Left lobe of liver (tissue), 2 donors: ENCODE measurements around the gene PRAMEF8. TPM values are rescaled to one million over a fixed set of nuclear protein-coding genes. Genes with fewer than 3 reads are reported as not detected.
"Not testable (repeated sequence)": the region's sequence is repeated elsewhere in the genome, so short reads cannot be mapped to it uniquely, and the experiment has no call there.

Experiments used
- ATAC-seq: fragments of 200-7000 bp; cut with Tn5 transposase; one replicate; pipeline ENCODE4 v1.9.1; 2020; ENCODE audit warnings: mild to moderate bottlenecking, moderate library complexity
- DNase-seq: peaks from one replicate; pipeline ENCODE4 v3.0.0-alpha.2; 2020; ENCODE audit warnings: low spot score
- total RNA-seq: library from RNA; stranded (reverse); gene quantifications from one replicate; pipeline ENCODE4 v1.2.1, GENCODE V29; 2021
- donor health status: DM: no; HTN: no; CAD: no; lungs with moderate emphysema.
- donor health status: DM: no; HTN: yes; CAD: no.

The PRAMEF8 gene
- not detected for total RNA-seq

DNA sequence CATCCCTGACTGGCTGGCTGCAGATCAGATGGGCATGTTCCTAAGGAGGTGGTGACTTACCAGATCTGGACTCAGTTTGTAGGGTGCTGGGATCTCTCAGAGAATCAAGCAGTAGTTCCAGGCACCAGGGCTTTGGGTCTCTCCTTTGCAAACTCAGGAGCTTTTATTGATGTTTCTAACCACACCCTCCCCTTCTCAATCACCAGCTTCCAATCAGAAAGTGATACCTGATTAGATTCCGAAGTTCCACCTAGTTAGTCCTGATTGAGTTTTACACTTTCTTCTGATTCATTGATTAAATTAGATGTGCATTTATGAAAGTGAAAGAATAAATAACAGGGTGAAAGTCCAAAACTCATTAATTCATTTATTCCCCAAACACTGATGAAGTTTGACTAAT lies at the start of gene PRAMEF8:
TSS of gene PRAMEF8 (minus strand) at position 101 of the 400 bp plus-strand sequence. CDS start 1,046 bp downstream, outside the sequence.
- ATAC-seq, DNase-seq: not testable (repeated sequence)

DNA sequence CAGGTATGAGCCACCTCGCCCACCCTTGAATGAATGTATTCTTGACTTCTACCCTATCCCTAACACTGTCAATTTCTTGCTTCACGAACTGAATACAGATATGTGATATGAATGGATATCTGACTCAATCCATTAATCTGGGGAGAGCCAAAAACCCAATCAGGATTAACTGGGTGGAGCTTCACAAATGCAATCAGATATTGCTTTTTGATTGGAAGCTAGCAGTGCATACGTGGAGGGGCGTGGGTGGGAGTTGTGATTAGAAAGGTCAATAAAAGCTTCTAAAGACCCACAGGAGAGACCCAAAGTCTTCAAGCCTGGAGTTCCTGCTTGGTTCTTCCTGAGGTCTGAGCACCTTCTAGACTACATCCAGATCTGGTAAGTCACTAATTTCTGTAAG lies 30.3 kb upstream of the PRAMEF8 start, which contains the start of gene PRAMEF15:
TSS of gene PRAMEF15 (plus strand) at position 301 of the 400 bp plus-strand sequence. CDS start 2,827 bp downstream, outside the sequence.
- not testable (repeated sequence) for DNase-seq, ATAC-seq

DNA sequence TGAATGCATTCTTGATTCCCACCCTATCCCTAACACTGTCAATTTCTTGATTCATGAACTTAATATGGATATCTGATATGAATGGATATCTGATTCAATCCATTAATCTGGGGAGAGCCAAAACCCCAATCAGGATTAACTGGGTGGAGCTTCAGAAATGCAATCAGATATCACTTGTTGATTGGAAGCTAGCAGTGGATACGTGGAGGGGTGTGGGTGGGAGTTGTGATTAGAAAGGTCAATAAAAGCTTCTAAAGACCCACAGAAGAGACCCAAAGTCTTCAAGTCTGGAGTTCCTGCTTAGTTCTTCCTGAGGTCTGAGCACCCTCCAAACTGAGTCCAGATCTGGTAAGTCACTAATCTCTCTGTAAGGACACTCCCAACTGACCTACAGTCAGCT lies 18.3 kb upstream of the PRAMEF8 start, which contains the start of gene PRAMEF33:
TSS of gene PRAMEF33 (plus strand) at position 301 of the 400 bp plus-strand sequence. CDS start 2,416 bp downstream, outside the sequence.
- not testable (repeated sequence) for ATAC-seq, DNase-seq

DNA sequence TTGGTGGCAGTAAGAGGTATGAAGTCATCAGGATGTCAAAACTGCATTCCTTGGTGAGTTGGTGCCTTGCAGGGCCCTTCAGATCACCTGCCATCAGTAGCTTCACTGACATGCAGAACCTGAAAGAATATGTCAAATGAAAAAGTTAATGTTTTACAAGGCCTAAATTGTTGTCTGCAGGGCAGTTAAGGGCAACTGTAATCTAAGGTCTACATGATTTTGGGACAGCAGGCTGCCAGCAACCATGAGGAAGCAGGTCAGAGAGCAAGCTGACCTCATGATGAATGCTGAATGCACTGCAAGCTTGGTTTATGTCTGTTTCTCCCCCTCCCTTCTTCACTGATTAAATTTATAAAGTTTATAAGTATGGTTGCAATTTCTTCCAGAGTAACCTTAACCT lies 17.3 kb upstream of the PRAMEF8 start:
- peak; percentile 67 for ATAC-seq
- DNase-seq: not testable (repeated sequence)

DNA sequence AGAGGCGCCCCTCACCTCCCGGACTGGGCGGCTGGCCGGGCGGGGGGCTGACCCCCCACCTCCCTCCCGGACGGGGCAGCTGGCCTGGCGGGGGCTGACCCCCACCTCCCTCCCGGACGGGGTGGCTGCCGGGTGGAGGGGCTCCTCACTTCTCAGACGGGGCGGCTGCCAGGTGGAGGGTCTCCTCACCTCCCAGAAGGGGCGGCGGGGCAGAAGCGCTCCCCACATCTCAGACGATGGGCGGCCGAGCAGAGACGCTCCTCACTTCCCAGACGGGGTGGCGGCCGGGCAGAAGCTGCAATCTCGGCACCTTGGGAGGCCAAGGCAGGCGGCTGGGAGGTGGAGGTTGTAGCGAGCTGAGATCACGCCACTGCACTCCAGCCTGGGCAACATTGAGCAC lies 13.8 kb upstream of the PRAMEF8 start:
- DNase-seq, ATAC-seq: not testable (repeated sequence)

DNA sequence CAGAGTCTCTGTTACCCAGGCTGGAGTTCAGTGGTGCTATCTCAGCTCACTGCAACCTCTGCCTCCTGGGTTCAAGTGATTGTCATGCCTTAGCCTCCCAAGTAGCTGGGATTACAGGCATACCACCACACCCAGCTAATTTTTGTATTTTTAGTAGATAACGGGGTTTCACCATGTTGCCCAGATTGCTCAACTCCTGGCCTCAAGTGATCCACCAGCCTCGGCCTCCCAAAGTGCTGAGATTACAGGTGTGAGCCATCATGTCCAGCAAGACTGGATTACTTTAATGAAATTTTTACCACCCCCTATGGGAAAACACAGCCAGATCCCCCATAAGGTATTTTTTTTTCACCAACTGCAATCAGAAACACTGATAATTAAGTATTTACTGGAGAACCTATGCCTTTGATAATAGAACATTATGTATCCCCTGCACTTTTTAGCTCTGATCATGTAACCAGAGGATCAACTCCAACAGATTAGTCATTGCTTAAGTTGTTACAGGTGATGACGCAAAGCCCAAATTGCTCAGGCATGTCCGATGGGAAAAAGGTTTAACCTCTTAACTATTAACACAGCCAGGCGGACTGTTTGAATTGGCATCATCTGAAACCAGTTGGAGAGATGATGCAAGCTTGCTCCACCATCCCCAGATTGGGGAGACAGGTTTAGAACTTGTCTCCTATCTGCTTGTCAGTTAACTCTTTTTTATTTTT lies 12.4 kb upstream of the PRAMEF8 start:
- ATAC-seq: peak; percentile 89

DNA sequence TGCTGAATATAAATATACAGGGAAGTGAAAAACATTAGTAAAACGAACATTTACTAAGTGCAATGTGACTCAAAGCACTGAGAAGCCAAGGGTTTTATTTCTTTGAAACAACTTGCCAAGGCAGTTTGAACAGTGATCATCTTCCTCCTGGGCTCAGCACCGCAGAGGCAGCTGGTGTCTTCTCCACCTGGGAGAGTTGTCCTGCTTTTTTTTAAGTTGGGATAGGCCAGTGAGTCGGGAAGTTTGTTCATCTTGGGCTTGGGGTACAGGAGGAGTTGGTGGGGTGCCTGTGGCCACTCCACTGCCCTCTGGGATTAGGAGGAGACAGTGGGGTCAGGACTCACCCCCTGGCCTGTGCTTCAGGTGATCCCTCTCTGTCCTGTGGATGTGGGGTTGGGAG lies 4.1 kb upstream of the PRAMEF8 start:
- not testable (repeated sequence) for DNase-seq

More for the DNA sequence above, 12.4 kb upstream of the PRAMEF8 start:
- not testable (repeated sequence) for DNase-seq

DNA sequence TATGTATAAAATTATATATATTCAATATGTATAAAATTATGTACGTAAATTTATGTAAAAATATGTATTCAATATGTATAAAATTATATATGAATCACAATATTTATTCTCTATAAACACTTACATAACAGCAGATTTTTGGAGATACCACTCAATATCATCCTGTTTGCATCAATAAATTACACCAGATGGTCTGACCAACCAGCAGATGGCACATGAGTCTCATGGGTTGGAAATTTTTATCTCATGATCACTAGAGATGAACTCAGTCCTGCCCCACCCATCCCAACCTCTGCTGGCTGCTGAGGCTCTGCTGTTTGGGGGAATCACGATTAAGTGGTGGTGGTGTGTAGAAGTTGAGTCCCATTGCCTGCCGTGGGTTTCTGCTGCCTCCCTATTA lies 5.3 kb downstream of the PRAMEF8 start:
- not testable (repeated sequence) for DNase-seq
- peak; percentile 85 for ATAC-seq

More for the DNA sequence above, 4.1 kb upstream of the PRAMEF8 start:
- ATAC-seq: not testable (repeated sequence)

DNA sequence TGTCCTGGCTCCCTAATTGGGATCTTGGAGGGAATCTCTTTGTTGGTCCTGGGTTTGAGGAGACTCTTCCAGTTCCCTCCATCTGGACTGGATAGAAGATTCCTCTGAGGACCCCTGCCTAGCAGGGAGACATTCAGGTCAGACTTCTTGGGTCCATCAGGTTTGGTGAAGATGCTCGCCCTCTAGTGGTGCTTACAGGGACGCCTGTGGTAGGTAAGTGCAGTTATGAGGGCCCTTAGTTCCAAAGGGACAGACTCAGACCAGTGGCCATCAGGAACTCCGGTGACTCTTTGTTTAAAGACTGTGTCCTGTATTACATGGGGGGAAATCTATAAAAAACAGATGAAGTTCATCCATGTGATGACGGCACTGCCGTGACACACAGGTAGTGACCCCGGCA lies 7.9 kb downstream of the PRAMEF8 start:
- not testable (repeated sequence) for DNase-seq
- ATAC-seq: peak; percentile 89

DNA sequence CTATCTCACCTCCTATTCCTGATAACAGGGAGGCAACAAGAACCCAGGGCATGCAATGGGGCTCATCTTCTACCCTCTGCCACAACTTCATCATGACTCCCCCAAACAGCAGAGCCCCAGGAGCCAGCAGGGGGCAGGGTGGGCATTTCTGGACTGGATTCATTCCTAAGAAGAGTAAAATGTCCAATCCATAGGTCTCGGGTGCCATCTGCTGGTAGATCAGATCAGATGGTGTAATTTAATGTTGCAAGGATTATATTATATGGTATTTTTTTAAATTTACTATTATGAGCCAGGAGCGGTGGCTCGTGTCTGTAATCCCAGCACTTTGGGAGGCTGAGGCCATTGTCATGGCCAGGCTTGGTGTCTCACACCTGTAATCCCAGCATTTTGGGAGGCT lies 19.8 kb downstream of the PRAMEF8 start:
- peak; percentile 38 for ATAC-seq
- DNase-seq: not testable (repeated sequence)

DNA sequence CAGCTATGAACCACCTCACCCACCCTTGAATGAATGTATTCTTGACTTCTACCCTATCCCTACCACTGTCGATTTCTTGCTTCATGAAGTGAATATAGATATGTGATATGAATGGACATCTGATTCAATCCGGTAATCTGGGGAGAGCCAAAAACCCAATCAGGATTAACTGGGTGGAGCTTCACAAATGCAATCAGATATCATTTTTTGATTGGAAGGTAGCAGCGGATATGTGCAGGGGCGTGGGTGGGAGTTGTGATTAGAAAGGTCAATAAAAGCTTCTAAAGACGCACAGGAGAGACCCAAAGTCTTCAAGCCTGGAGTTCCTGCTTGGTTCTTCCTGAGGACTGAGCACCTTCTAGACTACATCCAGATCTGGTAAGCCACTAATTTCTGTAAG lies 31.0 kb downstream of the PRAMEF8 start, which contains the start of gene PRAMEF5:
TSS of gene PRAMEF5 (plus strand) at position 301 of the 400 bp plus-strand sequence. CDS start 5,071 bp downstream, outside the sequence.
- not testable (repeated sequence) for DNase-seq, ATAC-seq

DNA sequence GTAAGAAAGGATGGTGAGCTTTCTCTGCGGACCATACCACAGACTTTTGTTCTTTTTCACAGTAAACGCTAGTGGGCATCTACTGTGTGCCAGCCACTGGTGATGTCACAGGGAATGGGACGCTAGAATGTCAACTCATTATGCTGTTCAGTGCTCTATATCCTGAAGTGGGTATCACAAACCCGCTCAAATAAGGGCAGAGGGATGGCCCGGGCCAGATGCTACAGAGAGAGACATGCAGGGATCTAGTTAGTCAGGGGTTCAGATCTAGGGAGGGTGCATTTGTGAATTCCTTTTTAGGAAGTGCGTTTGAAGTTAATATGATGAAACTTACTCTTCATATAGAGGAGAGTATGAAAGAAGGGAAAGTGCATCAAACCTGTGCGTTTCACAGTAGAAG lies 37.8 kb downstream of the PRAMEF8 start:
- ATAC-seq, DNase-seq: not testable (repeated sequence)

DNA sequence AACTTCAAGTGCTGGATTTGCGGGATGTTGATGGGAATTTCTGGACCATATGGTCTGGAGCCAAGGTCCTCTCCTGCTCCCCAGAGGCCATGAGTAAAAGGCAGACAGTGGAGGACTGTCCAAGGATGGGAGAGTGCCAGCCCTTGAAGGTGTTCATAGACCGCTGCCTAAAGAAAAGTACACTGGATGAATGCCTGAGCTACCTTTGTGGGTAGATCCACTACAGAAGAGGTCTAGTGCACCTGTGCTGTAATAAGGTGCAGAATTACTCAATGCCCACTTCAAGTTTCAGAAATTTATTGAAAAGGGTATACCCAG lies 38.4 kb downstream of the PRAMEF8 start:
- DNase-seq: peak; percentile 35
- ATAC-seq: not testable (repeated sequence)

DNA sequence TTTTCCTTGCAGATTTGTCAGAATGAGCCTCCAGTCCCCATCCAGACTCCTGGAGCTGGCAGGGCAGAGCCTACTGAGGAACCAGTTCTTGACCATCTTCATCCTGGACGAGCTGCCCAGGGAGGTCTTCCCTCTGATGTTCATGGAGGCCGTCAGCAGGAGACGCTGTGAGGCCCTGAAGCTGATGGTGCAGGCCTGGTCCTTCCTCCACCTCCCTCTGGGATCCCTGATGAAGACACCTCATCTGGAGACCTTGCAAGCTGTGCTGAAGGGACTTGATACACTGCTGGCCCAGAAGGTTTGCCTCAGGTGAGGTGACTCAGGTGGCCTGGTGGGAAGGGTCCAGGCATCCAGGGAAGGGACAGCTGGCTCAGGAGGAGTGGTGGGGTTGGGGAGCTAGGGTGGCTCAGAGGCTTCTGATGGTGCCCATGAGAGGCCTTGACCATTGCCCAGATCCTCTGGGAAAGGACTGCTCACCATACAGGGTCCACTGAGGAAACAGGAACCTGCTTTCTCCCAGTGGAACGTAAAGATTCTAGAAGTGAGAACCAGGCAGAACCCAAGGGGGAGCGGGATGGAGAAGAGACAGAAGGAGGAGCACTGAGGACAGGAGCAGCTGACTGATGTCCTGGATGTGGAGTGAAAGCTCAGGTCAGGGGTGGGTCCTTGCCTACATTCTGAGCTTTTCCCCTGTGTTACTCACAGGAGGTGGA lies 38.9 kb downstream of the PRAMEF8 start:
- DNase-seq: peak; percentile 42

DNA sequence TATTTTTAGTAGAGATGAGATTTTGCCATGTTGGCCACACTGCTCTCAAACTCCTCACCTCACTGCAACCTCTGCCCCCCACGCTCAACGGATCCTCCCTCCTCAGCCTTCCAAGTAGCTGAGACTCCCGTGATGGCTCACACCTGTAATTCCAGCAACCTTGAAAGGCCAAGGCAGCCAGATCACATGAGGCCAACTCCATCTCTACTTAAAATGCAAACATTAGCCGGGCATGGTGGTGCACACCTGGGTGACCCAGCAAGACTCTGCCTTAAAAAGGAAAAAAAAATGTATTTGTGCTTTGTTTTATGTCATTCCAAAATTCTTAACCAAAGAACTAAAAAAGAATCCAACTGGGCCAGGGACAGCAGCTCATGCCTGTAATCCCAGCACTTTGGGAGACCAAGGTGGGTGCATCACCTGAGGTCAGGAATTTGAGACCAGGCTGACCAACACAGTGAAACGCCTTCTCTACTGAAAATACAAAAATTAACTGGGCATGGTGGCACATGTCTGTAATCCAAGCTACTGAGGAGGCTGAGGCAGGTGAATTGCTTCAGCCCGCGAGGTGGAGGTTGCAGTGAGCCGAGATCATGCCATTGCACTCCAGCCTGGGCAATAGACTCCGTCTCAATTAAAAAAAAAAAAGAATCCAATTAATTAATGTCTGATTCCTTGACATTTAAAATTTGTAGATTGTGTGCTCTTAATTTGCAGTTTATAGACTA lies 41.2 kb downstream of the PRAMEF8 start:
- peak; percentile 23 for DNase-seq
- ATAC-seq: not testable (repeated sequence)

More for the DNA sequence above, 38.9 kb downstream of the PRAMEF8 start:
- not testable (repeated sequence) for ATAC-seq

DNA sequence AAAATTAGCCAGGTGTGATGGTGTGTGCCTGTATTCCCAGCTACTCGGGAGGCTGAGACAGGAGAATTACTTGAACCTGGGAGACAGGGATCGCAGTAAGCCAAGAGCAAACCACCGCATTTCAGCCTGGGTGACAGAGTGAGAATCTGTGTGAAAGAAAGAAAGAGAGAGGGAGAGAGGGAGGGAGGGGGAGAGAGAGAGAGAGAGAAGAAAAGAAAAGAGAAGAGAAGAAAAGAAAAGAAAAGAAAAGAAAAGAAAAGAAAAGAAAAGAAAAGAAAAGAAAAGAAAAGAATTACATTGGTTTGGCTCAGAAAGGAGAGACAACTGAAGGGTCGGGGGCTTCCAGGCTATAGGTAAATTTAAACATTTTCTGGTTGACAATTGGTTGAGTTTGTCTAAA lies 45.3 kb downstream of the PRAMEF8 start:
- DNase-seq, ATAC-seq: not testable (repeated sequence)

DNA sequence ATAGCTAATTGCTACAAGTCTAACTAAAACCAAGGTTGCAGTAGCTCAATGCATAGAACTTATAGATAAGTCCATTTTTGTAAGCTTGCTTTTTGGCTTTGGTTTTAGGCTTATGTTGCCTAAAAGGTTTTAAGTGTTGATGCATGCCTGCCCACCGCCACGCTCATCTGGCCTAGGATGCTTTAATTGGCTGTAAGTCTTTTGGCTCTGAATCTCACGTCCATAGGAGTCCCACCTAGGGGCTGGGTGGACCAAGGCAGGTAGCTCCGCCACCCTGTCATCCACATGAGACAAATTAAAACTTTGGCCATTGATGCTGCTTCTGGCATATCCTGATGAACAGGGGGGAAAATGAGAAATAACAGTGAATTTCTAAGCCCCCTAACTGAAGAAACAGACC lies 47.4 kb downstream of the PRAMEF8 start:
- DNase-seq: peak; percentile 21
- not testable (repeated sequence) for ATAC-seq

DNA sequence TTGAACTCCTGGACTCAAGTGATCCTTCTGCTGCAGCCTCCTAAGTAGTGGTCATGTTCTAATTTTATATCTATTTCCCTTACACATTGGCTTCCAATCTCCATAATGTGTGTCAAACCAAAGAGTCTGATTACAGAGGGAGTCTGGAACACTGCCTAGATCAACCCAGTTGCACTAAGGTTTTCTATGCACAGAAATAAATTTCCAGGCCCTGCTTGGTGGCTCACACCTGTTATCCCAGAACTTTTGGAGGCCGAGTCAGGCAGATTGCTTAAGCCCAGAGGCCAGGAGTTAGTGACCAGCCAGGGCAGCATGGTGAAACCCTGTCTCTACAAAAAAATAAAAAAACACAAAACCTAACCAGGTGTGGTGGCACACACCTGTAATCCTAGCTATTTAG lies 50.9 kb downstream of the PRAMEF8 start:
- peak; percentile 77 for DNase-seq
- peak; percentile 87 for ATAC-seq

DNA sequence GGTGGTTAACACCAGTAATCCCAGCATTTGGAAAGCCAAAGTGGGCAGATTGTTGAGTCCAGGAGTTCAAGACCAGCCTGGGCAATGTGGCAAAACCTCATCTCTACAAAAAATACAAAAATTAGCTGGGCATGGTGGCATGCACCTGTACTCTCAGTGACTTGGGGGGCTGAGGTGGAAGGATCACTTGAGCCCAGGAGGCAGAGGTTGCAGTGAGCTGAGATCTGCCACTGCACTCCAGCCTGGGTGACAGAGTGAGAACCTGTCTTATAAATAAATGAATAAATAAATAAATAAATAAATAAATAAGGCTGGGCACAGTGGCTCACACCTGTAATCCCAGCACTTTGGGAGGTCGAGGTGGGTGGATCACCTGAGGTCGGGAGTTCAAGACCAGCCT lies 52.9 kb downstream of the PRAMEF8 start:
- DNase-seq: peak; percentile 35
- not testable (repeated sequence) for ATAC-seq
